ENCODE results near the gene TMEM139. TPM values are rescaled to one million over a fixed set of nuclear protein-coding genes. Genes with fewer than 3 reads are reported as not detected.
A peak's percentile ranks its signal among the peaks of the same experiment; 100 is the strongest.

Gene TMEM139
- polyA plus RNA-seq, 10 donors, result 0.46 to 1.3 (median 0.90) TPM

- DNase-seq, result peak in 2 of 3 donors; percentile 25 to 77
Observed at GRCh38 chr7:143322760-143323633, 38.2 kb downstream of the TMEM139 start.

- no peak for DNase-seq
Observed at GRCh38 chr7:143323653-143324052, 38.9 kb downstream of the TMEM139 start.

- DNase-seq, result no peak
Observed at GRCh38 chr7:143325240-143325639, 40.5 kb downstream of the TMEM139 start.

- DNase-seq, result no peak
Observed at GRCh38 chr7:143327903-143328302, 43.1 kb downstream of the TMEM139 start.

- DNase-seq, result no peak
Observed at GRCh38 chr7:143329471-143330170, 44.9 kb downstream of the TMEM139 start.

DNA sequence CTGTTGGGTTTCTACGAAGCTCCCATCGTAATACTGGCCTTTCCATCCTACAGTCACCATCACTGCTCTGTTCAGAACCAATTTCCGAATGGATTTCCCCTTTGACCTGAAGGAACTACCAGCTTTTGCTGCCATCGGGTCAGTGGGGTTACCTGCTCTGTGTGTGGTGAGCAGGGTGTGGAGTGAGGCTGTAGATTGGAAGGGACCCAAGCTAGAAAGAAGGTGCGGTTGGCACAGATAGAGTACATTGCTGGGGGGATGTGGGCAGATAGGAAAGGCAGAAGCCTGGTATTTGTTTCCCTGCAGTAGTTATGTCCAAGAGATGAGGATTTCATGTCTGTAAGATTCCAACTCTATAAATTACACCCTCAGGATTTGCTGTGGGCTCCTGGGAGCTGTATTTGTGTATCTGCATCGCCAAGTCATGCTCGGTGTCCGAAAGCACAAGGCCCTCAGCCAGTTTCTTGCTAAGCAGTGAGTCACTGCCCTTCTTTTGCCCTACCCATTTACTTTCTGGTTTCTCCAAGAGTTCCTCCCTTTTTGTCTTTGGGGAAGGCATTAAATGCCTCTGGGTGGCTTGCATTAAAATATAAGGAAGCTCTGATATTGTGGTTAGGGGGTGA lies 46.5 kb downstream of the TMEM139 start:
- DNase-seq, result peak in 1 of 3 donors; percentile 33

DNA sequence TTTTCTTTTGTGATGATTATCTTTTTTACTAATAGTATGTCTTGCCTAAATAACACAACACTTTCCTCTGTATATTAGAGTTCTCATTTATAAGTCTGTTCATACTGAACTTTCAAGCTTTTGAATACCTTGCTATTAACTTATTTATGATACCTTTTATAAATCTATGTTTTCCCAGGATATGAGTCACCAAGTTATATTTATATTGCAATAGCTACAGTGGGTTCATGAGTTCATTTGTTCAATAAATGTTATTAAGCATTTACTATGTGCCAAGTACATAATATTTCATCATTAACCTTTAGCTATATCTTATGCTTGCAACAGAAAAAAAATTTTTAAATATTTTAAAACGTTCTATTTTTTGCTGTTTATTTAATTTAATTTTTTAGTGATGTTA lies 49.5 kb downstream of the TMEM139 start:
- no peak for DNase-seq

DNA sequence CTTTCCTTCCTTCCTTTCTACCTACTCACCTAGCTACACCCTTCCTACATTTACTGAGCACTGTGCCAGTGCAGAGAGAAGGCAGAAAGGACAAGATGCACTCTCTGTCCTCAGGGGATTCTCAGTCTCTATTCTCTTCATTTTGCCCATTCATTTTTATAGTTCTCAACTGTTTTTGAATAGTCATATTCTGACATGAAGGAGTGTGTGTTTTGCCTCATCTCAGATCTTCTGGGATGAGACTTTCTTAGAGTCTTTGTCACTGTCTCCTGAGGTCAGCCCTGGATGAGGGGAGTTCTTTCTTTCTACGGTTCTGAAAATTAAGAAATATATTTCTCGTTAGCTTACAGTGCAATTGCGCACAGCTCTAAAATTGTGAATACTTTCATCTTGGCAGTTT lies 52.5 kb downstream of the TMEM139 start:
- no peak for DNase-seq

Other genes with a start within 250 kb of the TMEM139 start
- gene OR6V1, start 232.6 kb upstream of the TMEM139 start, polyA plus RNA-seq (ENCODE audit: insufficient read length in 10 of 10), result not detected
- not detected for gene PIP, start 152.9 kb upstream of the TMEM139 start, polyA plus RNA-seq (ENCODE audit: insufficient read length in 10 of 10)
- gene TAS2R39, start 101.5 kb upstream of the TMEM139 start, polyA plus RNA-seq (ENCODE audit: insufficient read length in 10 of 10), result not detected
- not detected for gene TAS2R40, start 62.9 kb upstream of the TMEM139 start, polyA plus RNA-seq (ENCODE audit: insufficient read length in 10 of 10)
- gene GSTK1, start 21.5 kb upstream of the TMEM139 start, polyA plus RNA-seq (ENCODE audit: insufficient read length in 10 of 10), result 10 to 100 TPM; 65.5 to 92.8 (median 81.4) TPM
- gene CASP2, start 3.4 kb downstream of the TMEM139 start, polyA plus RNA-seq (ENCODE audit: insufficient read length in 10 of 10), result 10 to 100 TPM; 16.1 to 30.9 (median 25.3) TPM
- gene CLCN1, start 31.2 kb downstream of the TMEM139 start, polyA plus RNA-seq (ENCODE audit: insufficient read length in 10 of 10), result 1 to 10 TPM in 6 of 10 donors, under 1 TPM in 4; 0.30 to 5.1 (median 1.3) TPM
- gene FAM131B, start 77.8 kb downstream of the TMEM139 start, polyA plus RNA-seq (ENCODE audit: insufficient read length in 10 of 10), result 1 to 10 TPM; 1.5 to 3.0 (median 2.3) TPM
- 100 to 1,000 TPM; 156 to 277 (median 198) TPM for gene ZYX, start 96.4 kb downstream of the TMEM139 start, polyA plus RNA-seq (ENCODE audit: insufficient read length in 10 of 10)
- 1 to 10 TPM; 2.5 to 8.8 (median 4.7) TPM for gene EPHA1, start 123.9 kb downstream of the TMEM139 start, polyA plus RNA-seq (ENCODE audit: insufficient read length in 10 of 10)
- not detected for gene TAS2R60, start 158.5 kb downstream of the TMEM139 start, polyA plus RNA-seq (ENCODE audit: insufficient read length in 10 of 10)
- gene TAS2R41, start 192.9 kb downstream of the TMEM139 start, polyA plus RNA-seq (ENCODE audit: insufficient read length in 10 of 10), result not detected

Measured in muscle of back (tissue), 11 donors.